Stimulated activated CD4-positive, alpha-beta T cell treated with anti-CD3 and anti-CD28 coated beads, Interleukin-2, amount 100 ng/mL, for 24 hours (primary cell): ENCODE data around the gene ZNF345.

ENCODE experiments used
- DNase-seq, 2 donors: peaks; one replicate each; pipeline ENCODE4 v3.0.0-alpha.2; 2020

The ZNF345 gene

DNA sequence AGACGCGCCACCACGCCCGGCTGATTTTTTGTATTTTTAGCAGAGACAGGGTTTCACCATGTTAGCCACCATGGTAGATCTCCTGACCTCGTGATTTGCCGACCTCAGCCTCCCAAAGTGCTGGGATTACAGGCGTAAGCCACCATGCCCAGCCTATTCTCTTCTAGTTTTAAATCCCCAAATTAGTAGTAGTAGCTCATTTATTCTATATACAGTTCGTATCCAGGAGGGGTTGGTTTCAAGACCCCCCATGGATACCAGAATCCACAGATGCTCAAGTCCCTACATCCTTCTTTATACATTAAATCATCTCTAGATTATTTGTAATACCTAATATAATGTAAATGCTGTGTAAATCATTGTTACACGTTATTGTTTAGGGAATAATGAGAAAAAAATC lies 67.4 kb downstream of the ZNF345 start:
- no peak for DNase-seq
